ENCODE results near the gene SPTB.

The SPTB gene

GRCh38 chr14:64850369-64851137 lies 29.2 kb downstream of the SPTB start:
- no peak overlapping the region for H3K4me3 ChIP-seq (ENCODE audit: low read depth, low read length)
- no peak for TF ChIP-seq CTCF (IDR thresholded peaks at IDR 0.05; ENCODE audit: borderline replicate concordance, insufficient read depth, low read depth, low read length)

GRCh38 chr14:64849940-64850339 lies 29.8 kb downstream of the SPTB start:
- no peak overlapping the region for H3K4me3 ChIP-seq (ENCODE audit: low read depth, low read length)
- no peak for TF ChIP-seq CTCF (IDR thresholded peaks at IDR 0.05; ENCODE audit: borderline replicate concordance, insufficient read depth, low read depth, low read length)

- no peak for TF ChIP-seq CTCF (IDR thresholded peaks at IDR 0.05; ENCODE audit: borderline replicate concordance, insufficient read depth, low read depth, low read length)
- H3K4me3 ChIP-seq (ENCODE audit: low read depth, low read length) = no peak overlapping the region
Measured at GRCh38 chr14:64848239-64848638, 31.5 kb downstream of the SPTB start.

GRCh38 chr14:64846319-64846718 lies 33.4 kb downstream of the SPTB start:
- no peak for TF ChIP-seq CTCF (IDR thresholded peaks at IDR 0.05; ENCODE audit: borderline replicate concordance, insufficient read depth, low read depth, low read length)
- no peak overlapping the region for H3K4me3 ChIP-seq (ENCODE audit: low read depth, low read length)

- no peak overlapping the region for H3K4me3 ChIP-seq (ENCODE audit: low read depth, low read length)
- TF ChIP-seq CTCF (IDR thresholded peaks at IDR 0.05; ENCODE audit: borderline replicate concordance, insufficient read depth, low read depth, low read length) = no peak
Measured at GRCh38 chr14:64845878-64846277, 33.8 kb downstream of the SPTB start.

- no peak overlapping the region for H3K4me3 ChIP-seq (ENCODE audit: low read depth, low read length)
- TF ChIP-seq CTCF (IDR thresholded peaks at IDR 0.05; ENCODE audit: borderline replicate concordance, insufficient read depth, low read depth, low read length) = no peak
Measured at GRCh38 chr14:64844969-64845536, 34.7 kb downstream of the SPTB start.

- no peak for TF ChIP-seq CTCF (IDR thresholded peaks at IDR 0.05; ENCODE audit: borderline replicate concordance, insufficient read depth, low read depth, low read length)
- no peak overlapping the region for H3K4me3 ChIP-seq (ENCODE audit: low read depth, low read length)
Measured at GRCh38 chr14:64844272-64844671, 35.4 kb downstream of the SPTB start.

All from GM12875 (cell line).